Retinal pigment epithelial cell (primary cell): ENCODE data around the gene IGDCC3.

Experiments used
- DNase-seq: peaks from one replicate; pipeline ENCODE4 v3.0.0-alpha.2; 2010; ENCODE audit warnings: low read depth
- H3K4me3 ChIP-seq: 2 replicates; pipeline ENCODE4 v1.5.1; 2011; ENCODE audit warnings: mild to moderate bottlenecking, low read length, control low read depth, moderate library complexity
- CTCF ChIP-seq: conservative IDR thresholded peaks from 2 replicates; pipeline ENCODE4 v1.5.1; 2011; ENCODE audit warnings: low read depth, low read length, control low read depth, inconsistent platforms

The IGDCC3 gene

GRCh38 chr15:65393557-65393956 lies 15.8 kb upstream of the IGDCC3 start:
- no peak overlapping the region for H3K4me3 ChIP-seq
- DNase-seq = no peak
- no peak for TF ChIP-seq CTCF

DNA sequence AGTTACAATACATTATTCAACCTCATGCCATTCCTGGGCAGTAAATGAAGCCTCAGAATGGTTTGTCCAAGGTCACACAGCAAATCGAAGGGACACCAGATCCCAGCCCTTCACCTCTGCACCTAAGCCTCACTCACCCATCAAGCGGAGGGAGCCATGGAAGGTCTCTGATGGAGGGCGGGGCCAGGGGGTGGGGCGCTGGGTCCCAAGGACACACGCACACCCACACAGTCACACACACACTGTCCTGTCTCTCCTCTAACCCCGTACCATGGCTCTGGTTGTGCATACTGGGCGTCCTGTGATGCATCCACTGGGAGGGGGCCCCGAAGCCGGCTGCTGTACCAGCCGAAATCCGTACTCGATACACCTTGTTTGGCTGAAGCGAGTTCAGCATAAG lies 15.3 kb upstream of the IGDCC3 start:
- no peak overlapping the region for H3K4me3 ChIP-seq
- no peak for DNase-seq
- no peak for TF ChIP-seq CTCF

- DNase-seq = no peak
- TF ChIP-seq CTCF = no peak
These were observed 14.6 kb upstream of the IGDCC3 start for GRCh38 chr15:65392368-65392767.

GRCh38 chr15:65391732-65392131 lies 13.9 kb upstream of the IGDCC3 start:
- H3K4me3 ChIP-seq = no peak overlapping the region
- DNase-seq = no peak
- TF ChIP-seq CTCF = no peak

More at GRCh38 chr15:65392368-65392767, 14.6 kb upstream of the IGDCC3 start:
- H3K4me3 ChIP-seq = no peak overlapping the region

DNA sequence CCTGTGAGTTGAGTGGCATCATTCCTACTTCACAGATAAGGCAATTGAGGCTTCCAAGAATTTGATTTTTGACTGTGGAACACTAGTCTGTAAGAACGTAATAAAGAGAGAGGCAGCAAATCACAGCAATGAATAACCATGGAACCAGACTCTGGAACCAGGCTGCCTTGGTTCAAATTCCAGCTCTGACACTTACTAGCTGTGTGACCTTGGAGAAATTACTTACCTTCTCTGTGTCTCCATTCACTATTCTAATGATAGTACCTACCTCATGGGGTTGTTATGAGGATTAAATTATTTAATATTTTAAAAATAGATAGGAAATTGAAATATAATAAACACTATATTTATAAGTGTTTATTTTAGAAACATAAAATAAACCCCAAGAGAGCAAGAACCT lies 12.6 kb upstream of the IGDCC3 start:
- no peak for DNase-seq
- no peak for TF ChIP-seq CTCF
- H3K4me3 ChIP-seq = no peak overlapping the region

- H3K4me3 ChIP-seq = no peak overlapping the region
- no peak for DNase-seq
- no peak for TF ChIP-seq CTCF
These were observed 11.4 kb upstream of the IGDCC3 start for GRCh38 chr15:65389226-65389625.

- TF ChIP-seq CTCF = no peak
- no peak for DNase-seq
These were observed 10.7 kb upstream of the IGDCC3 start for GRCh38 chr15:65388306-65389080.

More at GRCh38 chr15:65388306-65389080, 10.7 kb upstream of the IGDCC3 start:
- no peak overlapping the region for H3K4me3 ChIP-seq
